SIG-M5 treated with dmso at 0.1 percent for 504 hours (cell line): ENCODE data around the gene MACROD2.

Experiments used
- DNase-seq: peaks from one replicate; lab custom pipeline; 2025; ENCODE audit not compliant: unreplicated experiment; lab: John Stamatoyannopoulos, UW

MACROD2 gene

DNA sequence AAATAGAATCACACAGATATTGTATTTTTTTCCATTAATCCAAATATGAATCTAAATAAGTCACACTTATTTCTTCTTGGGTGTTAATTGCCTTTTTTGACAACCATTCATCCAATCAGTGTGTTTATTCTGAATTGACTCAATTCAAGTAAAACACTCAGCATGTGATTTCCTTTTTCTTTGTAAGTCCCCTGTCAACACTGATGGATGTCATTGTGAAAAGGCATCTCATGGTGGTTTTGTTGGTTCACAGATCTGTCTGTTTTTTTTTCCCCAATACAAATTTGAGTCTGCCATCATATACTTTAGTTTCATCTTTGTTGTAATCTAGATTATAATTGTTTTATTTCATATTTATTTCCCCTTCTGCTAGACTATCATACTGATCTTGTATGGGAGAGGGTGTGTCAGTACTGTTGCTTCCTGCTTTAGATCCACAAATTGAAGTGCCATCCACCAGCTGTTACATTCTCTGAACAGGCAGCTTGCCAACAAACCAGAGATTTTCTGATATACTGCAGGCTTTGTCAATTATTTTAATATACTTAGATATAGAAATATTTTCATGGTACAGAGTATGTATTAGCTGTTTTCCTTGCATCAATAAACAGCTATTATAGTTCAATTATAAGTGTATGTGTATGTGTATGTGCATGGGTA, 406.3 kb downstream of the MACROD2 start:
- DNase-seq: no peak

DNA sequence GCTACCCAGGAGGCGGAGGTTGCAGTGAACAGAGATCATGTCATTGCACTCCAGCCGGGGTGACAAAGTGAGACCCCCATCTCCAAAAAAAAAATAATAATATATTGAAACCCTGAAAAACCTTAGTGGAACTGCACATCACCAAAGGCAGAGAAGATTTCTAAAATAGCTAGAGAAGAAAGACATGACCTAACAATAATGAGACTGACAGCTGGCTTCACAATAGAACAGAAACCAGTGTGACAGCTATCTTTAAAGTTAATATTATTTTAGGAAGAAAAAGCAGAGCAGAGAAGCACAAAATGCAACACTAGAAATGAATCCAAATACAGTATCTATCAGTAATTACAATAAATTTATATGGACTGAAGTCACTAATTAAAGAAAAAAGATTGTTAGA, 409.2 kb downstream of the MACROD2 start:
- no peak for DNase-seq

DNA sequence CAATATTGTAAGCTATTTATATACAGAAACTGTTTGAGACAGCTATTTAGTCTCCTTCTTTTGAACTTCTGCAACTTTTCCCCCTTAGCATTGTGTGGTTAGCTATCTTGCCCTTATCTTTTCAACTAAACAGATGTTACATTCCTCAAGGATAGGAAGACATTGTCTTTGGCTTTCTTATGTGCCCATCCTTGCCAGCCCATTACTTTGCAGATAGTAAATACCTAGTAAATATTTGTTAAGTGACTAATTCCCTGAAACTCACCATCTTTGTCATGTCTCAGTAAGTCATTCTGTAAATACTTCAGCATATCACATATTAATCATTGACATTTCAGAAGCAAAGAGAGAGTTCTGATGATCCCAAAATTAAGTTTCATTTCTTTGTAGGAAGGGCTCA, 411.2 kb downstream of the MACROD2 start:
- DNase-seq: no peak

DNA sequence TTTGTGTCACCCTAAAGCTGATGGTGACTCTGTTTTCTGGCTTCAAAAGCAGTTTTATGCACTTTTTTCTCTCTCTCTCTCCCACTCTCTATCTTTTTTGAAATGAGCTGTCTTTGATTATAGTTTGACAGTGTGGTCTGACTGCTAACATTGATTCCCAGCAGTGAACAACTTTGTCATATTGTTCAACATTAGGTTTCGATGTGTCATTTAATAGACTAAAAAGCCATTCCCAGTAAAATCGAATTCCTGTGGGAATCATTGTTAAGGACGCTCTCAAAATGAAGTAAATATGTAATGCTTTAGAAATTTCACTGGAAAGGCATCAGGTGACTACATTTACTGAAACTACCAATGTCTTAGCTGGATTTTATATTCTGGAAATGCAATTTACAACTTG, 412.0 kb downstream of the MACROD2 start:
- no peak for DNase-seq

DNA sequence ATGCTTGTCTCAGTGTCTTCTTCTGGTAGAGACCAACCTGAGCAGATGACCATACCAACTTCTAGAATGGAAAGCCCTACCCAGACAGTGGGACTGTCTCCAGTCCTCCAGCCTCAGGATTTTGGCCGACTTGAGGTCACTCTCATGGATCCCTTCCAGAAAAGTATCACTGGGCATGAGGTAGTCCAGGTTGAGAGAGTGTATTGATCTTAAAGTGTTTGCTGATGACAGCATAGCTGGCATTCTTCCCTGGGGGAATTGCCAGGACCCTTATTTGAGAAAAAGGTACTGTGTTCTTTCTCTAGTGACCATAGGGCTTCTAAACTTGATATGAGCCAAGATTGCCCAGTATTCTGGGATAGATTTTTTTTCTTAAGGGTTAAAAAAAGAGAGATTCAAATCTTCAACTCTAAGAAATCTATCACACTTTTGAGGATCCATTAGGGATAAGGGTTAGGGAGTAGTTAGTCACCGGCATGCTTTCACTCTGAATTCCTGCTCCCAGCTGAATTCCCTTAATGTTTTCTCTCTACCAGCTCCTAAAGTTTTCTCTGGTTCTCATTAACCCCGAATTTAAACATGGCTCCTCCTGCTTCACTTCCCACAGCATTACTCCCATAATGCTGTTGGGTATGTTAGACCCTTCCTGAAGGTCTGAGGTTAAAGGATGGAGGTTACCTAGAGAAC, 415.7 kb downstream of the MACROD2 start:
- no peak for DNase-seq

DNA sequence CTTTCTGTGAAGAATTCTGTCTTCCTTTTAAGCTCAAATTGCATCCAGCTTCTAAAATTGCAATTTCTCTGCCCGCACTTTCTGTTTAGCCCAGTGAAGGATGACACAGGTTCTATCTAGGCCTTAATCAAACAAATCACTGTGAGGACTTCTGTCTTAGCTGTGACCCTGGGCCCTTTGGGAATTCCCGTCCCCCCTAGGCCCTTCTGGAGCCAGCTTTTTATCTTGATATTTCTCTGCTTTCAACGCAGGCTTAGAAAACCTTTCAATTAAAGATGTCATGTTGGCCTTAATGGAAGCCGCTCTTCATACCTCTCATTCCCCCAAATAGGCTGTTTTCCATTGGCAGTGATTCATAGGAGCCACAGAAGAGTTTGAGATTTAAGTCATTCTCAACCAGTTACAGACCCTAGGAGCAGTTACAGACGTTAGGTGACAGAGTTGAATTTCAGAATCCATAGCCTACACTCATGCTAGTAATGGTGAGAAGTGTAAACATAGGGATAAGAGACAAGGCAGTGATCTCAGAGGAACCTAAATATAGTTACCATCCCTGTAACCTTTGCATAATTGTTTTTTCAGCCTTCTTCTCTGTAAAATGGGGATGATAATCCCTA, 416.9 kb downstream of the MACROD2 start:
- no peak for DNase-seq

DNA sequence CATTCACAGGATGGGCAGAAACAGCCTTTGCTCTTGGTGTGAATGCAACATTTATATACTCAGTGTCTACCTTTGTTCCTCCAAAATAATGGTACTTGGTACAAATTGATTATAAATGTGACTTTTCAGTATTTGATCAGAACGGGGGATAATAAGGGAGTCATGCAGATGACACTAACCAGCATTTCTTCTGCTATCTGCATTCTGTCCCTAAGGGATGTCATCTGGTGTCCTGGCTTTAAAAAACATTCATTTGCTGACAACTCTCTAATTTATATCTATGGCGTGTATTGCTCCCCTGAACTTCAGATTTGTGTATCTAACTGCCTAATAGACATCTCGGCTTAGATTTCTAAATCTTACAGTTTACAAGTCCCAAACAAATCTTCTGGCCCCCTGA, 418.5 kb downstream of the MACROD2 start:
- DNase-seq: no peak

DNA sequence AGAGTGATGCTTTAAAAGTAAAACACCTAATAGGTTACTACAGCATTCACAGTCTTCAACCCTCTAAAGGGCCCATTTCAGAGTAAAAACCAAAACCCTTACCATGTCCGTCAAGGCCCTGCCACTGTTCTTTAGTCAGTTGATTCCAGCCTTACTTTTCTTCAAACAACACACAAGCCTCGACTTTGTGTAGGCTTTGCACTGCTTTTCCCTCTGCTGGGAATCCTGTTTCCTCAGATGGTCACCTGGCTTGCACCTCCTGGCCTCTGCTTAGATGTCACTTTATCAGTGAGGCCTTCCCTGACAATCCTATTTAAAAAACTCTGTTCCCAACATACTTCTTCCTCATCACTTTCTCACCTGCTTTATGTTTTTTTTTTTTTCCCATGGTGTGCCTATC, 419.2 kb downstream of the MACROD2 start:
- DNase-seq: no peak

DNA sequence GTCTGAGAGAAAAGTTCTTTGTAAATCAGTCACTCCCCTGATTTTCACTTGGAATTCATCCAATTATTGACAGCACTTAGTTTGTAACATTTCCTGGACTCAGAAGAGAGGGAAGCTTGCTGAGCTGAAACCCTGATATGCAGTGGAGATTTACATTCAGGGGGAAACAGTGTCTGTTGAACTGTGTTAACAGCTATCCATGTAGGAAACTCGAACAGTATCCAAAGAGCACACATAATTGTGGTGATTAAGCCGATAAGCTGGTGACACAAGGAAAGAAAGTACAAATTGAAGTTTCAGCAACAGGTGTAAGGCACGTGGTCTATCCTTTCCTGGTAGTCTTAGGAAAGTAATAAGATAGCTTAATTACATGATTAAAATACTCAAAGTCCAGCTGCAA, 420.2 kb downstream of the MACROD2 start:
- DNase-seq: no peak

DNA sequence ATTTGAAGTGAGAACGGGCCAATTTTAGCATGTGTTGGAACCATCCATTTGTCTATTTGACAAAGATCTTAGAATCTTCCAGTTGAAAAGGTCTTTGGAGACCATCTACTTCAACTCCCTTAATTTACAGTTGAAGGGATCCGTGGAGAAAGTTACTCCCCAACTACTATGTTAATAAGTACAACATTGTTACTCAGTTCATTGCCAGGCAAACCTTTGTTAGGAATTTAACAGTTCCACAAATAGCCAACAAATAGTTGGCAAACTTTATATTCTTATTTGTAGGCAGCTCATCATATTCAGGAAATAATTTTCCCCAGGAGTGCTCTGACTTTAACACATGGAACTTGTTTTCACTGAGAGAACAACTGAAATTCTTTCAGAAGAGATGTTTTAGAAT, 423.1 kb downstream of the MACROD2 start:
- no peak for DNase-seq

DNA sequence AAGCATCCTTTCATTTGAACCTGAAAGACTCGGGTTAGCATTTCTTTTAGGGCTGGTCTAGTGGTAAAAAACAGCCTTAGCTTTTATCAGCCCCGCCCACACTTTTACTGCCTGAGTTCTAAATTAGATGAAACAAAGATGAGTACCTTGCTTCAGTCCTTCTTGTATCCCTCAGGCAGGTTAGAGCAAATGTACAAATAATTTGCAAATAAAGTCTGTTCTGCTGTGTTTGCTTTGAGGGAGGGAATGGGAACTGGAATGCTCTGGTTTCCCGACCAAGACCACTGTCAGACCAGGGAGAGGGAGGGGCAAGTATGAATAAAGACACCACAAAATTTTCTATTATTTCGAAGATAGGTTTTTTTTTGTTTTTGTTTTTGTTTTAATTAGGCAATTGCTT, 427.6 kb downstream of the MACROD2 start:
- DNase-seq: no peak

DNA sequence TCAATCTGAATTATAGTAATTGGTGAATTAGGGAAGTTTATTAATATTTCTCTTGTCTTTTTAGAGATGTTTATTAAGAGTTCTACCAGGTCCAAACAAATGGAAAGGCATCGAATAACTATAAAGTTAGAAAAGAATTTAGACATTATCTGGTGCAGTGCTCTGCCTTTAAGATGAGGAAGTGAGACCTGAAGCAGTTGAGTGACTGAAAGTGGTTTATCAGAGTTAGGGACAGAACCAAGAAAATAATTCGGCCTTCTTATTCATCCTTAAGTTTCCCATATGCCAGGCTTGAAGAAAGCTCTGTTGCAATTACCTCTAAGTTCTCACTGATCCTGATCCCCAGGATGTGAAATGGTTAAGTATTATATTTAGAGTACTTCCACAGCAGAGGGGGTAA, 436.3 kb downstream of the MACROD2 start:
- no peak for DNase-seq

DNA sequence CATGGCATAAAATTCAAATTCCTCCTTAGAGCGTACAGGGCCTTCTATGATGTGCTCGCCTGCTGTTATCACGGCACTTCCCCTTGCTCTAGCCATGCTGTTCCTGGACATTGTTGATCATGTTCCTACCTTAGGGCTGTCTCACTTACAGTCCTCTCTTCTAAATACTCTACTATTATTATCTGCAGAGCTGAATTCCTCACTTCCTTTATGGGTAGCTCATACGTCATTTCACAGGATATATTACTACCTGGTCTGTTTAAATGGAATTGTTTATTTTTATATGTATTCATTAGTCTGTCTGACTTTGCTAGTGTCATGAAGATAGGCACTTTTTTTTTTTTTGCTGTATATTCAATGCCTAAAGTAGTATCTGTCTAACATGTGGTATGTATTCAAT, 436.8 kb downstream of the MACROD2 start:
- DNase-seq: no peak

DNA sequence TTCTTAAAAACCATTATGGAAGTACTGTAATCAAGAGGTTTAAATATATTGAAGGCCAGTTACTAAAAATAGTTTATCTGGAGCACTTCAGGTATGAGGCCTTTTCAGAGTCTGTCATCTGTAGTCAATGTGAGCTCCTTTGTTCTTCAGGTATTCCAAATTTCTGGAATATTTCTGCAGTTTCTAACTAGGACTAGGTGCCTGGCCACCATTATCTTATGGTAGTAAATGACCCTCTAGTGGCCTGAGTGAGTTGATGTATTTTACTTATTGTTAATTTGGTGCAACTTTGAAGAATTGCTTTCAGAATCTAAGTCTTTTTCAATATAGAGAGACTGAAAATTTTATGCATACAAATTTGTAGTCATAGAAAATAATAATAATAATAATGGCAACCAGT, 437.3 kb downstream of the MACROD2 start:
- no peak for DNase-seq

DNA sequence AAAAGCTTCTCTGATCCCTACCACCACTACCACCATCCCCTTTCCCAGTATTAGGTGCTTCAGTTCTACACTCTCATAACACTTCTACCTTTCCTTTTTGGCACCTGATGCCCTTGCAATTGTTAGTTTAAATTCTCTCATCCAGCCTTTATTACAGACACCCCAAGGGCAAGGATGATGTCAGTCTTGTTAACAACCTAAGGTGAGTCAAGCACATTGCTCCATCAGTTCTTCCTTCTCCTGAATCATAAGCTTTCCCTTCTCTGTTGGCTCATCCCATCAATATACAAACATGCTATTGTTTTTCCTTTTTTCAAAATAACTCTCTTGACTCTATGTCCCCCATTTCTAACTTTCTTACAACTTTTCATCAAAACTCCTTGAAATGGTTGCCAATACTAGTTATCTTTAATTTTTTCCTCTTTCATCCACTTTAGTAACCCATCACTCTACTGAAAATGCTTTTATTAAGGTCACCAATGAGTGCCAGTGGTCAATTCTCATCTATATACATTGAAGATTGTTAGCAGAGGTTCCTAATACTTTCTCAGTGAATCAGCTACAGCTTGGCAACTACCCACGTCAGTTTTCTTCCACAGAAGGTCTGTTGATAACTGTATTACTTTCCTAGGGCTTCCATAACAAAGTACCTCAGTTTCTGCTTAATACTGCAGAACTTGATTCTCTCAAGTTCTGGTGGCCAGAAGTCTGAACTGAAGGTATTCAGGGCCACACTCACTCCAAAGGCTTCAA, 439.2 kb downstream of the MACROD2 start:
- no peak for DNase-seq

DNA sequence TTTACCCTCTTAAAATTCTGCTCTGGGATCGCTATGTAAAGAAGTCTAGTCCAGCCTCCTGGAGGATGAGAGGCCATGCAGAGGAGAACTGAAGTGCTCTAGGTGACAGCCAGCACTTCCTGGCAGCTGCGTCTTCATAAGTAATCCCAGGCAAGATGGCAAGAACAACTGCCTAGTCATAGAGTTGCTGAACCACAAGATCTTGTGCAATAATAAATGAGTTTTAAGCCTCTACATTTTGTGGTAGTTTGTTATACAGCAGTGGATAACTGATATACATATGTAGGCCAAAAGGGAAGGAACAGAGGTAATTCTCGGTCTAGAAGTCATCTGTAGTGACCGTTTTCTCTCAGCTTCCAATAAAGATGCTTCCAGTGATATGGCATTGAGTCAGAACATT, 445.9 kb downstream of the MACROD2 start:
- peak; percentile 3 for DNase-seq

DNA sequence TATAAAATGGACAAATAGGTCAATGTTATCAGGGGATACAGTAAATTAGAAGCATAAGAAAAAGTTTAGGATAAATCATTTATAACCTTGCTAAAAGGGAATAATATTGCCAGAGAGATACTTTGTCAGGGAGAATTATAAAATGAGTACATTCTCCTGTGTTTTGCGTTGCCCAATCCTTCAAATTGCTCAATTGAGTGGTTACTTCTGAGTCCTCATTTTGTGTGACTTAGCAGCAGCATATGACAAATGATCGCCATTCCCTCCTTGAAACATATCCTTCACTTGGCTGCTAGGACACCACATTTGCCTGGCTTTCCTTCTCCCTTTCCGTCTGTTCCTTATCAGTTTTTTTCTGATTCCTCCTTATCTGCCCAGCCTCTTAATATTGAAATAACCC, 448.8 kb downstream of the MACROD2 start:
- DNase-seq: no peak

DNA sequence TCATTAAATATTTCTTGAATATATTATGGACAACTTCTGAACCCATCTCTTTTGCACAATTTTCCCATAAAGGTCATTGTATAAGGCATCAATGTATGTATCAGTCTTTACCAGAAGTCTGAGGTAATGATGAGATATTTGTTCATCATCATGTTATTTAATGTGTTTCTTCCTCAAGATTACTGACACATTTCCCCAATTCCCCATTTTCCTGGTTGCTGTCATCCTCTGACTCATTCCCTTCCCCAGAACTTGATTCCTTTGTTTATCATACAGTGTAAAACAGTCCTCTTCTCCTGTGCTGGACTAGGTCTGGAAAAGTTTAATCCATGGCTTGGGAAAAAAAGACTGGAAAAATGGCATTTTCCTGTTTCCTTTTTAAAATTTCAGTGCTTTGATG, 450.0 kb downstream of the MACROD2 start:
- no peak for DNase-seq

DNA sequence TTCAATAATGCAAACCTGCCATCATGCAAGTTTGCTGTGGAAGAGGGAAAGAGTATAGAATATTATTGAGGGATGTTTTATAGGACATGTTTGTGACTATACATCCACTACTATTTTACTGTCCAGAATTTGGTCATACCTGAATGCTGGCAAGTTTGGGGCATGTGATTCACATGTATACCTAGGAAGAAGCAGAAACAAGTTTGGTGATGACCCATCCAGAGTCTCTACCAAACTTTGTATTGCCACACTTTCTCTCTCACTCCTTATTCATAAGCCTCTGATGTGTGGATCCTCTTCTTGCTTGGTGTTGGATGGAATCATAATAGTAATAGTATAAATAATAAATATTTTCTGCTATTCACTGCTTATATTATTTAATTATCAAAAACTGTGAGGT, 450.6 kb downstream of the MACROD2 start:
- no peak for DNase-seq

DNA sequence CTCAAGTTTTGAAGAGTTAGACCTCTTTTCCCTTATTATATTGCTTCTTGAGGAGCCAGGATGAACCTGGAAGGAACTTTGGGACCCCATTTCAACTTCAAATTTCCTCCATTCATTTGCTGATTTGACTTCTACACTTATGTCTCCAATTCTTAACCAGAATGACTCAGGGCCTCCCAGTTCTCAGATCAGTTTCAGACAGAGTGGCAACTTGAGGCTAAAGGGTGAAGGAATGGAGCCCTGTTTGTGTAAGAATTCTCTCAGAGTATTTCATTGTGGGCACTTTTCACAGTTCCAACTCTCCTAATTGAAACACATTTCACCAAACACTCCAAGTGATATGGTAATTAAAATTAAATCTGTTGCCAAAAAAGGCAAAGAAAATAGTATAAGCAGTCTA, 451.1 kb downstream of the MACROD2 start:
- no peak for DNase-seq

DNA sequence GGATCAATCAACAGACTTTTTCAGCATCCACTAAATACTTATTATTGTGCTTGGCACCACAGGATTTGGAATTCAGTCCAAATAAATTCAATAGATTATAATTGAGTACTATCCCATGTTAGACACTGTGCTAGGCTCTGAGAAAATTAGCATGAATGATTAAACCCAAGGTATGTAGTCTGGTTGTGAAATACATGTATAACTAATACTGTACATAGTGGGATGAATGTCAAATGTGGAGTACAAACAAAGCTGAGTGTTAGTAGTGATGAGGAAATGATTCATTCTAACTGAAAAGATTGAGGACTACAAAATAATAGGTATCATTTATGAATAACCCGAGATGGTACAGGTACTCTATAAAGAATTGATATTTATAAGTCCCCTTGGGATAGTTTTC, 454.0 kb downstream of the MACROD2 start:
- DNase-seq: no peak

DNA sequence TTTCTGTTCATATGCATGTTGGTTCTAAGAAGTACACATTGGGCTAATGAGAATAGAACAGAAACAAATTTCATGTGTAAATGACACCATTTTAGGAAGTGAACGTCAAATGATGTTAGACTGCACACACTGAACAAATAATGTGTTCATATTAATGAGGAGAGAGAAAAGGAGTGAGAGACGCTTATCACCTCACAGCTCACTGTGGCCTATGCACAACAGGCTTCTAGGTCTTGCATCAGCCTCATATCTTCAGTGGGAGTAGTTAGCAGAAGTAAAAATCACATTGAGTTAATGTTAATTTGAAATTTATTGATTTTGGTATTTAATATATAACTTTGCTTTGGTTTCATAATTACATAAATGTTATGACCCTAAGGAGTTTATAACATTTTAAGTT, 454.9 kb downstream of the MACROD2 start:
- DNase-seq: no peak
